Neural progenitor cell (in vitro differentiated cells): Measurements from ENCODE around the gene CHD8. TPM values are rescaled to one million over a fixed set of nuclear protein-coding genes. Genes with fewer than 3 reads are reported as not detected.
"Not testable (repeated sequence)": the region's sequence is repeated elsewhere in the genome, so short reads cannot be mapped to it uniquely, and the experiment has no call there.

Experiments used
- DNase-seq: peaks from one replicate; pipeline ENCODE4 v3.0.0-alpha.2; 2016; ENCODE audit warnings: low spot score
- H2AFZ ChIP-seq: fragments of 200-600 bp; sonication (generic); replicated peaks from 2 replicates; pipeline ENCODE4 v1.6.1; 2016; ENCODE audit warnings: antibody characterized with exemption
- H3F3A ChIP-seq: fragments of 200-600 bp; sonication (generic); 2 replicates; pipeline ENCODE4 v1.6.1; 2016; ENCODE audit warnings: antibody characterized with exemption, low read depth
- H3K27ac ChIP-seq: fragments of 200-600 bp; sonication (generic); 2 replicates; pipeline ENCODE4 v1.5.1; 2016; ENCODE audit warnings: mild to moderate bottlenecking
- H3K27me3 ChIP-seq: fragments of 200-600 bp; sonication (generic); 2 replicates; pipeline ENCODE4 v1.6.1; 2016; ENCODE audit warnings: mild to moderate bottlenecking, moderate library complexity
- H3K36me3 ChIP-seq: fragments of 200-600 bp; sonication (generic); 2 replicates; pipeline ENCODE4 v1.5.1; 2016
- H3K4me1 ChIP-seq: fragments of 200-600 bp; sonication (generic); 2 replicates; pipeline ENCODE4 v1.6.1; 2016; ENCODE audit warnings: mixed run types
- H3K4me2 ChIP-seq: fragments of 200-600 bp; sonication (generic); 2 replicates; pipeline ENCODE4 v1.6.1; 2016
- H3K4me3 ChIP-seq: fragments of 200-600 bp; sonication (generic); 2 replicates; pipeline ENCODE4 v1.5.1; 2016
- H3K79me2 ChIP-seq: fragments of 200-600 bp; sonication (generic); 2 replicates; pipeline ENCODE4 v1.6.1; 2016; ENCODE audit warnings: low read depth
- H3K9ac ChIP-seq: fragments of 200-600 bp; sonication (generic); 2 replicates; pipeline ENCODE4 v1.6.1; 2016
- H3K9me3 ChIP-seq: fragments of 200-600 bp; sonication (generic); 2 replicates; pipeline ENCODE4 v1.5.1; 2016; ENCODE audit warnings: low read depth
- H4K20me1 ChIP-seq: fragments of 200-600 bp; sonication (generic); 2 replicates; pipeline ENCODE4 v1.6.1; 2016; ENCODE audit warnings: low read depth
- H3K27ac Mint-ChIP-seq: 3 replicates; pipeline ENCODE4 v1.8.0; 2021; ENCODE audit warnings: mixed read lengths
- H3K27me3 Mint-ChIP-seq: 2 replicates; pipeline ENCODE4 v1.8.0; 2022; ENCODE audit warnings: low read depth, mild to moderate bottlenecking, inconsistent platforms, moderate library complexity, mixed read lengths; ENCODE audit not compliant: insufficient read depth
- H3K36me3 Mint-ChIP-seq: 3 replicates; pipeline ENCODE4 v1.8.0; 2021; ENCODE audit warnings: mixed read lengths
- H3K4me1 Mint-ChIP-seq: 3 replicates; pipeline ENCODE4 v1.8.0; 2021; ENCODE audit warnings: mixed read lengths
- H3K4me3 Mint-ChIP-seq: 3 replicates; pipeline ENCODE4 v1.8.0; 2021; ENCODE audit warnings: mild to moderate bottlenecking, moderate library complexity, mixed read lengths
- H3K9me3 Mint-ChIP-seq: 3 replicates; pipeline ENCODE4 v1.8.0; 2020; ENCODE audit warnings: mixed read lengths
- EZH2 ChIP-seq: fragments of 200-600 bp; sonication (generic); IDR thresholded peaks from 2 replicates; pipeline ENCODE4 v1.6.1; 2017; ENCODE audit warnings: antibody characterized with exemption, mild to moderate bottlenecking, moderate library complexity
- EZH2phosphoT487 ChIP-seq: fragments of 200-600 bp; sonication (generic); IDR thresholded peaks from 2 replicates; pipeline ENCODE4 v1.6.1; 2017; ENCODE audit warnings: antibody characterized with exemption
- total RNA-seq: library from RNA; depleted of rRNA; stranded (reverse); fragments of >200 nt; gene quantifications from 2 replicates; pipeline ENCODE4 v1.2.3, GENCODE V29; 2015; ENCODE audit warnings: low replicate concordance
- TF ChIP-seq, protein P1 (sequence below): fragments of 200-600 bp; sonication (generic); IDR thresholded peaks from 2 replicates; pipeline ENCODE4 v1.5.1; 2017; ENCODE audit warnings: antibody characterized with exemption, mild to moderate bottlenecking

Gene CHD8
- total RNA-seq, 1 donor from 2014 or later, result 72.5 TPM

- Mint-ChIP-seq H3K9me3 (no peaks in the 10 kb centered on the region), H3K36me3 (peaks cover 9% of the 10 kb centered on the region), H3K27ac (peak overlapping the region; percentile 61), H3K27me3 (peaks cover 14% of the 10 kb centered on the region), H3K4me3 (peak overlapping the region; percentile 100), H3K4me1 (peaks cover 24% of the 10 kb centered on the region)
- no peak for DNase-seq
- no peaks in the 10 kb centered on the region for H3K36me3 ChIP-seq
- no peaks in the 10 kb centered on the region for H3K27me3 ChIP-seq
- peaks cover 68% of the 10 kb centered on the region for H3K79me2 ChIP-seq
- TF ChIP-seq, protein P1, sequence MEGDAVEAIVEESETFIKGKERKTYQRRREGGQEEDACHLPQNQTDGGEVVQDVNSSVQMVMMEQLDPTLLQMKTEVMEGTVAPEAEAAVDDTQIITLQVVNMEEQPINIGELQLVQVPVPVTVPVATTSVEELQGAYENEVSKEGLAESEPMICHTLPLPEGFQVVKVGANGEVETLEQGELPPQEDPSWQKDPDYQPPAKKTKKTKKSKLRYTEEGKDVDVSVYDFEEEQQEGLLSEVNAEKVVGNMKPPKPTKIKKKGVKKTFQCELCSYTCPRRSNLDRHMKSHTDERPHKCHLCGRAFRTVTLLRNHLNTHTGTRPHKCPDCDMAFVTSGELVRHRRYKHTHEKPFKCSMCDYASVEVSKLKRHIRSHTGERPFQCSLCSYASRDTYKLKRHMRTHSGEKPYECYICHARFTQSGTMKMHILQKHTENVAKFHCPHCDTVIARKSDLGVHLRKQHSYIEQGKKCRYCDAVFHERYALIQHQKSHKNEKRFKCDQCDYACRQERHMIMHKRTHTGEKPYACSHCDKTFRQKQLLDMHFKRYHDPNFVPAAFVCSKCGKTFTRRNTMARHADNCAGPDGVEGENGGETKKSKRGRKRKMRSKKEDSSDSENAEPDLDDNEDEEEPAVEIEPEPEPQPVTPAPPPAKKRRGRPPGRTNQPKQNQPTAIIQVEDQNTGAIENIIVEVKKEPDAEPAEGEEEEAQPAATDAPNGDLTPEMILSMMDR, result no peak
- TF ChIP-seq EZH2, result no peak
- TF ChIP-seq EZH2phosphoT487, result no peak
- no peak overlapping the region for H3K27ac ChIP-seq
- peaks cover 32% of the 10 kb centered on the region for H3F3A ChIP-seq
- H3K4me2 ChIP-seq, result peak overlapping the region; percentile 86
- H2AFZ ChIP-seq, result no peak overlapping the region
- peak overlapping the region; percentile 79 for H3K4me3 ChIP-seq
- H4K20me1 ChIP-seq, result peaks cover 58% of the 10 kb centered on the region
- no peaks in the 10 kb centered on the region for H3K9me3 ChIP-seq
- H3K4me1 ChIP-seq, result peaks cover 20% of the 10 kb centered on the region
- peak overlapping the region; percentile 89 for H3K9ac ChIP-seq
These were observed 73.8 kb downstream of the CHD8 start for GRCh38 chr14:21382095-21382494.

- no peak for DNase-seq
- H3K4me3 ChIP-seq, result no peak overlapping the region
- H3K79me2 ChIP-seq, result peaks cover 95% of the 10 kb centered on the region
- H3K9ac ChIP-seq, result no peak overlapping the region
- no peak overlapping the region for H3K4me3 Mint-ChIP-seq
- TF ChIP-seq EZH2, result no peak
- TF ChIP-seq, protein P1, result no peak
- no peak for TF ChIP-seq EZH2phosphoT487
- peaks cover 16% of the 10 kb centered on the region for H3K4me1 ChIP-seq
- peaks cover 16% of the 10 kb centered on the region for H3K4me1 Mint-ChIP-seq
- no peak overlapping the region for H2AFZ ChIP-seq
- H3F3A ChIP-seq, result peaks cover 15% of the 10 kb centered on the region
- no peaks in the 10 kb centered on the region for H3K9me3 Mint-ChIP-seq
- no peaks in the 10 kb centered on the region for H3K36me3 ChIP-seq
- H3K27me3 ChIP-seq, result no peaks in the 10 kb centered on the region
- peaks cover 84% of the 10 kb centered on the region for H4K20me1 ChIP-seq
- no peak overlapping the region for H3K27ac ChIP-seq
- H3K36me3 Mint-ChIP-seq, result peaks cover 8% of the 10 kb centered on the region
- no peak overlapping the region for H3K27ac Mint-ChIP-seq
- H3K4me2 ChIP-seq, result no peak overlapping the region
- H3K27me3 Mint-ChIP-seq, result peaks cover 8% of the 10 kb centered on the region
- H3K9me3 ChIP-seq, result no peaks in the 10 kb centered on the region
These were observed 76.6 kb downstream of the CHD8 start for GRCh38 chr14:21379338-21379737.

- H3K79me2 ChIP-seq, result peaks cover 79% of the 10 kb centered on the region
- H3K9me3 ChIP-seq, result no peaks in the 10 kb centered on the region
- no peaks in the 10 kb centered on the region for H3K27me3 ChIP-seq
- H3F3A ChIP-seq, result peaks cover 4% of the 10 kb centered on the region
- H3K36me3 ChIP-seq, result peaks cover 25% of the 10 kb centered on the region
- Mint-ChIP-seq H3K36me3 (peaks cover 23% of the 10 kb centered on the region), H3K27me3 (no peaks in the 10 kb centered on the region), H3K4me1 (no peaks in the 10 kb centered on the region), H3K4me3 (no peak overlapping the region), H3K9me3 (no peaks in the 10 kb centered on the region), H3K27ac (no peak overlapping the region)
- no peak overlapping the region for H3K27ac ChIP-seq
- H3K4me3 ChIP-seq, result no peak overlapping the region
- H4K20me1 ChIP-seq, result peaks cover 66% of the 10 kb centered on the region
- no peak overlapping the region for H3K9ac ChIP-seq
- H2AFZ ChIP-seq, result no peak overlapping the region
- no peaks in the 10 kb centered on the region for H3K4me1 ChIP-seq
- no peak for TF ChIP-seq EZH2
- TF ChIP-seq, protein P1, result no peak
- TF ChIP-seq EZH2phosphoT487, result no peak
- DNase-seq, result no peak
- no peak overlapping the region for H3K4me2 ChIP-seq
These were observed 81.9 kb downstream of the CHD8 start for GRCh38 chr14:21373980-21374379.

DNA sequence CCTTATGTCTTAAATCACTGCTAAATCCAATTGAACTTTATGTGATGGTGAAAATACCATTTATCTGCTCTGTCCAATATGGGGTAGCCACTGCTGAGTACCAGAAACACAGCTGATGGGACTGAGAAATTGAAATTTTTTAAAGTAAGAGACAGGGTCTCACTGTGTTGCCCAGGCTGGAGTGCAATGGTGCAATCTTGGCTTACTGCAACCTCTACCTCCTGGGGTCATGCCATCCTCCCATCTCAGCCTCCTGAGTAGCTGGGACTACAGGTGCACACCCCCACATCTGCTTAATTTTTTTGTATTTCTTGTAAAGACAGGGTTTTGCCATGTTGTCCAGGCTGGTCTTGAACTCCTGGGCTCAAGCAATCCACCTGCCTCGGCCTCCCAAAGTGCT lies 83.1 kb downstream of the CHD8 start:
- H4K20me1 ChIP-seq, result peaks cover 54% of the 10 kb centered on the region
- not testable (repeated sequence) for H3K4me1 Mint-ChIP-seq, H3K27ac Mint-ChIP-seq, H3K9me3 Mint-ChIP-seq, H3K27me3 ChIP-seq, H3F3A ChIP-seq, H2AFZ ChIP-seq, H3K4me3 Mint-ChIP-seq, H3K9me3 ChIP-seq, H3K4me1 ChIP-seq, DNase-seq, H3K9ac ChIP-seq, H3K27me3 Mint-ChIP-seq, H3K4me2 ChIP-seq, H3K4me3 ChIP-seq, H3K27ac ChIP-seq
- peaks cover 31% of the 10 kb centered on the region for H3K36me3 Mint-ChIP-seq
- peaks cover 33% of the 10 kb centered on the region for H3K36me3 ChIP-seq
- H3K79me2 ChIP-seq, result peaks cover 67% of the 10 kb centered on the region
